Measurements from ENCODE around the gene NINJ2. TPM values are rescaled to one million over a fixed set of nuclear protein-coding genes. Genes with fewer than 3 reads are reported as not detected.

NINJ2 gene
- total and polyA plus RNA-seq, 2 donors = 11.5 to 11.8 TPM

GRCh38 chr12:559906-560455 lies 103.3 kb downstream of the NINJ2 start:
- no peak for DNase-seq (ENCODE audit: low read depth in 6 of 9, low spot score in 9 of 9)
- H3K9me3 ChIP-seq (ENCODE audit: control insufficient read depth in 2 of 2, insufficient read depth in 1 of 2, low read length in 1 of 2) = peaks cover 0 to 9% of the 10 kb centered on the region in 2 donors
- H3K4me1 ChIP-seq (ENCODE audit: control insufficient read depth in 2 of 2, insufficient read depth in 2 of 2, low read length in 2 of 2) = peaks cover 56 to 70% of the 10 kb centered on the region in 2 donors
- peak overlapping the region in 1 of 2 donors; percentile 88 for H3K27ac ChIP-seq (ENCODE audit: low read depth in 1 of 2, low read length in 1 of 2)
- WGBS = 82% methylated on average over 14 of the region's 14 CpGs
- no peaks in the 10 kb centered on the region for H3K36me3 ChIP-seq (ENCODE audit: control insufficient read depth in 2 of 2, insufficient read depth in 2 of 2, low read length in 1 of 2)
- peaks cover 0 to 14% of the 10 kb centered on the region in 2 donors for H3K27me3 ChIP-seq (ENCODE audit: control insufficient read depth in 2 of 2, insufficient read depth in 1 of 2, low read length in 1 of 2)
- H3K4me3 ChIP-seq (ENCODE audit: low read length in 2 of 2) = no peak overlapping the region

DNA sequence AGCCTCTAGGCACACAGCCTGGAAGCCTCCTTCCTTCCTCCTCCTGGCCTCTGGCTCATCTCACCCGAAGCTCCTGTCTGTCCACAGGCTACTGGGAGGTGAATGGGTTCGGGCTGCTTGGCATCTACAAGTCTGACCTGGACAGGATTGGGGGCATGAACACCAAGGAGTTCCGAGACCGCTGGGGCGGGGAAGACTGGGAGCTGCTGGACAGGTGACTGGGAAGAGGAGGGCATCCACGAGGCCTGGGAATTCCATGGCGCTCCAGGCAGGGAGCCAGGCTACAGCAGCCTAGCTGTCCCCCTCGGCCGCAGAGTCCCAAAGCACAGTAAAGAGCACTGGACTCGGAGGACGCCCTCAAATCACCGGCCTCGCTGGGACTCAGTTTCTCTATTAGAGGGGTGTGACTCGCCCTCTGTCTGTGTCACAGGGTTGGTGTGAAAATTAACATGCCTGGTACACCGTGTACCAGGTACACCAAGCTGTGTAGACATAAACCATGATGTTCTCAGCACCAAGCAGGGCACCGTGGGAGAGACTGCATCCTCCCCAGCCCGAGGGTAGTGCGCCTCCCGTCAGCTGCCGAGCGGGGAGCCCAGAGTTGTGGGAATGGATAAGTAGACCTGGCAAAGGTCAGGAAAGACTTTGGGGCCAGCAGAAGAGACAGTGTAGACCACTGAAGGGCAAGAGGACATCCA lies 103.9 kb downstream of the NINJ2 start:
- 97% methylated on average over 21 of the region's 21 CpGs for WGBS
- DNase-seq (ENCODE audit: low read depth in 6 of 9, low spot score in 9 of 9) = no peak
- H3K9me3 ChIP-seq (ENCODE audit: control insufficient read depth in 2 of 2, insufficient read depth in 1 of 2, low read length in 1 of 2) = peaks cover 0 to 5% of the 10 kb centered on the region in 2 donors
- peaks cover 50 to 64% of the 10 kb centered on the region in 2 donors for H3K4me1 ChIP-seq (ENCODE audit: control insufficient read depth in 2 of 2, insufficient read depth in 2 of 2, low read length in 2 of 2)
- H3K4me3 ChIP-seq (ENCODE audit: low read length in 2 of 2) = no peak overlapping the region
- H3K27ac ChIP-seq (ENCODE audit: low read depth in 1 of 2, low read length in 1 of 2) = no peak overlapping the region
- peaks cover 0 to 14% of the 10 kb centered on the region in 2 donors for H3K27me3 ChIP-seq (ENCODE audit: control insufficient read depth in 2 of 2, insufficient read depth in 1 of 2, low read length in 1 of 2)
- H3K36me3 ChIP-seq (ENCODE audit: control insufficient read depth in 2 of 2, insufficient read depth in 2 of 2, low read length in 1 of 2) = no peaks in the 10 kb centered on the region

GRCh38 chr12:558580-558979 lies 104.7 kb downstream of the NINJ2 start:
- DNase-seq (ENCODE audit: low read depth in 6 of 9, low spot score in 9 of 9) = peak in 1 of 9 donors; percentile 48
- H3K4me1 ChIP-seq (ENCODE audit: control insufficient read depth in 2 of 2, insufficient read depth in 2 of 2, low read length in 2 of 2) = peaks cover 48 to 62% of the 10 kb centered on the region in 2 donors
- no peak overlapping the region for H3K4me3 ChIP-seq (ENCODE audit: low read length in 2 of 2)
- no peaks in the 10 kb centered on the region for H3K36me3 ChIP-seq (ENCODE audit: control insufficient read depth in 2 of 2, insufficient read depth in 2 of 2, low read length in 1 of 2)
- peaks cover 0 to 5% of the 10 kb centered on the region in 2 donors for H3K9me3 ChIP-seq (ENCODE audit: control insufficient read depth in 2 of 2, insufficient read depth in 1 of 2, low read length in 1 of 2)
- 40% methylated on average over 4 of the region's 4 CpGs for WGBS
- no peak overlapping the region for H3K27ac ChIP-seq (ENCODE audit: low read depth in 1 of 2, low read length in 1 of 2)
- peaks cover 0 to 19% of the 10 kb centered on the region in 2 donors for H3K27me3 ChIP-seq (ENCODE audit: control insufficient read depth in 2 of 2, insufficient read depth in 1 of 2, low read length in 1 of 2)

DNA sequence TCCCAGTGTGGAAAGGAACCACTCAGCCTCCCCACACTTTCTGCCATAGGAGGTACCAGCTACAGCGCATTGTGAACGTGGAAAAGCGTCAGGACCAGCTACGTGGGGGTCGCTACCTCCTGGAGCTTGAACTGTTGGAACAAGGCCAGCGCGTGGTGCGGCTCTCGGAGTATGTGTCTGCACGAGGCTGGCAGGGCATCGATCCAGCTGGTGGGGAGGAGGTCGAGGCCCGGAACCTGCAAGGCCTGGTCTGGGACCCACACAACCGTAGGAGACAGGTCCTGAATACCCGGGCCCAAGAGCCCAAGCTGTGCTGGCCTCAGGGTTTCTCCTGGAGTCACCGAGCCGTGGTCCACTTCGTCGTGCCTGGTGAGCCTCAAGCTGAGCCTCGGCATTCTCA lies 106.7 kb downstream of the NINJ2 start:
- H3K9me3 ChIP-seq (ENCODE audit: control insufficient read depth in 2 of 2, insufficient read depth in 1 of 2, low read length in 1 of 2) = peaks cover 0 to 3% of the 10 kb centered on the region in 2 donors
- H3K4me3 ChIP-seq (ENCODE audit: low read length in 2 of 2) = no peak overlapping the region
- no peaks in the 10 kb centered on the region for H3K36me3 ChIP-seq (ENCODE audit: control insufficient read depth in 2 of 2, insufficient read depth in 2 of 2, low read length in 1 of 2)
- no peak overlapping the region for H3K27ac ChIP-seq (ENCODE audit: low read depth in 1 of 2, low read length in 1 of 2)
- WGBS = 97% methylated on average over 20 of the region's 20 CpGs
- peaks cover 40 to 61% of the 10 kb centered on the region in 2 donors for H3K4me1 ChIP-seq (ENCODE audit: control insufficient read depth in 2 of 2, insufficient read depth in 2 of 2, low read length in 2 of 2)
- DNase-seq (ENCODE audit: low read depth in 6 of 9, low spot score in 9 of 9) = no peak
- H3K27me3 ChIP-seq (ENCODE audit: control insufficient read depth in 2 of 2, insufficient read depth in 1 of 2, low read length in 1 of 2) = peaks cover 0 to 36% of the 10 kb centered on the region in 2 donors

- no peak overlapping the region for H3K4me3 ChIP-seq (ENCODE audit: low read length in 2 of 2)
- WGBS = 83% methylated on average over 8 of the region's 8 CpGs
- H3K4me1 ChIP-seq (ENCODE audit: control insufficient read depth in 2 of 2, insufficient read depth in 2 of 2, low read length in 2 of 2) = peaks cover 33 to 60% of the 10 kb centered on the region in 2 donors
- peaks cover 3 to 35% of the 10 kb centered on the region in 2 donors for H3K27me3 ChIP-seq (ENCODE audit: control insufficient read depth in 2 of 2, insufficient read depth in 1 of 2, low read length in 1 of 2)
- DNase-seq (ENCODE audit: low read depth in 6 of 9, low spot score in 9 of 9) = no peak
- H3K27ac ChIP-seq (ENCODE audit: low read depth in 1 of 2, low read length in 1 of 2) = peak overlapping the region in 1 of 2 donors; percentile 76
- no peaks in the 10 kb centered on the region for H3K36me3 ChIP-seq (ENCODE audit: control insufficient read depth in 2 of 2, insufficient read depth in 2 of 2, low read length in 1 of 2)
- no peaks in the 10 kb centered on the region for H3K9me3 ChIP-seq (ENCODE audit: control insufficient read depth in 2 of 2, insufficient read depth in 1 of 2, low read length in 1 of 2)
Observed at GRCh38 chr12:554001-554285, 109.3 kb downstream of the NINJ2 start.

DNA sequence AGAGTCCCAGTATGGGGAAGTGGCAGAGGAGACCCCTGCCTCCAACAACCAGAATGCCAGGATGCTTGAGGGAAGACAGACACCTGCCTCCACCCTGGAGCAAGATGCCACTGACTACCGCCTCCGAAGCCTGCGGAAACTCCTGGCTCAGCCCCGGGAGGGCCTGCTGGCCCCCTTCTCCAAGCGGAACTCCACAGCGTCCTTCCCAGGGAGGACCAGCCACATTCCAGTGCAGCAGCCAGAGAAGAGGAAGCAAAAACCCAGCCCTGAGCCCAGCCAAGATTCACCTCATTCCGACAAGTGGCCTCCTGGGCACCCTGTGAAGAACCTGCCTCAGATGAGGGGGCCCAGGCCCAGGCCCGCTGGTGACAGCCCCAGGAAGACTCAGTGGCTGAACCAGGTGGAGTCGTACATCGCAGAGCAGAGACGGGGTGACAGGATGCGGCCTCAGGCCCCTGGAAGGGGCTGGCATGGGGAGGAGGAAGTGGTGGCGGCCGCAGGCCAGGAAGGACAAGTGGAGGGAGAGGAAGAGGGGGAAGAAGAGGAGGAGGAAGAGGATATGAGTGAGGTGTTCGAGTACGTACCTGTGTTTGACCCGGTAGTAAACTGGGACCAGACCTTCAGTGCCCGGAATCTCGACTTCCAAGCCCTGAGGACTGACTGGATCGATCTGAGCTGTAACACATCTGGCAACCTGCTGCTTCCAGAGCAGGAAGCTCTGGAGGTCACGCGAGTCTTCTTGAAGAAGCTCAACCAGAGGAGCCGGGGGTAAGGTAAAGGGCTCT lies 109.8 kb downstream of the NINJ2 start:
- Histone ChIP-seq H3K4me1 (ENCODE audit: control insufficient read depth in 2 of 2, insufficient read depth in 2 of 2, low read length in 2 of 2) (peaks cover 30 to 60% of the 10 kb centered on the region in 2 donors), H3K36me3 (ENCODE audit: control insufficient read depth in 2 of 2, insufficient read depth in 2 of 2, low read length in 1 of 2) (no peaks in the 10 kb centered on the region), H3K4me3 (ENCODE audit: low read length in 2 of 2) (no peak overlapping the region), H3K27ac (ENCODE audit: low read depth in 1 of 2, low read length in 1 of 2) (peak overlapping the region in 1 of 2 donors; percentile 76), H3K9me3 (ENCODE audit: control insufficient read depth in 2 of 2, insufficient read depth in 1 of 2, low read length in 1 of 2) (no peaks in the 10 kb centered on the region), H3K27me3 (ENCODE audit: control insufficient read depth in 2 of 2, insufficient read depth in 1 of 2, low read length in 1 of 2) (peaks cover 4 to 35% of the 10 kb centered on the region in 2 donors)
- DNase-seq (ENCODE audit: low read depth in 6 of 9, low spot score in 9 of 9) = peak in 2 of 9 donors; percentile 52 to 56
- WGBS = 49% methylated on average over 23 of the region's 23 CpGs

DNA sequence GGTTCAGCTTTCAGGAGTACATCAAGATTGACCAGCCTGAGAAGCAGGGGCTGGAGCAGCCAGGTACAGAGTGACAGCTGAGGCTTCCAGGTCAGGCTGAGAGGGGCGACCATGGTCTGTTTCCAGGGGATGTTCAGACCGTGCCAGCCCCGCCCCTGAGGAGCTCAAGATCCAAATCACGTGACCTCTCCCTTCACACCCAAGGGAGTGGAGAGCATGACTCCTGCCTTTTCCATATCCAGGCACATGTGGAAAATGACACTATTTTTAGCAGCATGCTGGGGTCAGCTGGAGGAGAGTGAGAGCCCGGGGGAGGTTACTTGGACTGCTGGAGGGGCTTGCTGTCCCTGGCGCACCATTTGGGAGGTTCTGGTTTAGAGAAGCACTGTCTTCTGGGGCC lies 110.8 kb downstream of the NINJ2 start:
- no peak for DNase-seq (ENCODE audit: low read depth in 6 of 9, low spot score in 9 of 9)
- Histone ChIP-seq H3K27ac (ENCODE audit: low read depth in 1 of 2, low read length in 1 of 2) (no peak overlapping the region), H3K4me3 (ENCODE audit: low read length in 2 of 2) (no peak overlapping the region), H3K9me3 (ENCODE audit: control insufficient read depth in 2 of 2, insufficient read depth in 1 of 2, low read length in 1 of 2) (no peaks in the 10 kb centered on the region), H3K4me1 (ENCODE audit: control insufficient read depth in 2 of 2, insufficient read depth in 2 of 2, low read length in 2 of 2) (peaks cover 30 to 57% of the 10 kb centered on the region in 2 donors), H3K36me3 (ENCODE audit: control insufficient read depth in 2 of 2, insufficient read depth in 2 of 2, low read length in 1 of 2) (no peaks in the 10 kb centered on the region), H3K27me3 (ENCODE audit: control insufficient read depth in 2 of 2, insufficient read depth in 1 of 2, low read length in 1 of 2) (peaks cover 5 to 39% of the 10 kb centered on the region in 2 donors)
- WGBS = 79% methylated on average over 6 of the region's 6 CpGs

- DNase-seq (ENCODE audit: low read depth in 6 of 9, low spot score in 9 of 9) = peak in 6 of 9 donors; percentile 50 to 82 (median 70)
- Histone ChIP-seq H3K27me3 (ENCODE audit: control insufficient read depth in 2 of 2, insufficient read depth in 1 of 2, low read length in 1 of 2) (peaks cover 10 to 53% of the 10 kb centered on the region in 2 donors), H3K27ac (ENCODE audit: low read depth in 1 of 2, low read length in 1 of 2) (no peak overlapping the region), H3K4me1 (ENCODE audit: control insufficient read depth in 2 of 2, insufficient read depth in 2 of 2, low read length in 2 of 2) (peaks cover 30 to 67% of the 10 kb centered on the region in 2 donors), H3K4me3 (ENCODE audit: low read length in 2 of 2) (no peak overlapping the region), H3K36me3 (ENCODE audit: control insufficient read depth in 2 of 2, insufficient read depth in 2 of 2, low read length in 1 of 2) (no peaks in the 10 kb centered on the region), H3K9me3 (ENCODE audit: control insufficient read depth in 2 of 2, insufficient read depth in 1 of 2, low read length in 1 of 2) (no peaks in the 10 kb centered on the region)
- 63% methylated on average over 18 of the region's 18 CpGs for WGBS
Observed at GRCh38 chr12:550473-551260, 112.6 kb downstream of the NINJ2 start.
